NB4 (cell line): ENCODE results near the gene NDN.
A peak's percentile ranks its signal among the peaks of the same experiment; 100 is the strongest.

Source experiments
- DNase-seq: peaks from one replicate; pipeline ENCODE4 v3.0.0; 2010; ENCODE audit warnings: low read depth
- H3K4me3 ChIP-seq: one replicate; pipeline ENCODE4 v1.5.1; 2011; ENCODE audit warnings: mild to moderate bottlenecking, low read depth, low read length, moderate library complexity
- MYC ChIP-seq: IDR thresholded peaks from 2 replicates; pipeline ENCODE4 v1.6.1; 2011; ENCODE audit warnings: low read depth, low read length
- POLR2A ChIP-seq: IDR thresholded peaks from 2 replicates; pipeline ENCODE4 v1.6.1; 2011; ENCODE audit warnings: mild to moderate bottlenecking; ENCODE audit not compliant: insufficient read length; ENCODE audit errors: extremely low read depth
- TF ChIP-seq, protein P1 (sequence below): IDR thresholded peaks from one replicate; pipeline ENCODE4 v1.5.1; 2012; ENCODE audit warnings: low read depth, low read length
- TF ChIP-seq, protein P2 (sequence below): IDR thresholded peaks from 2 replicates; pipeline ENCODE4 v1.6.1; 2011; ENCODE audit warnings: low read depth, low read length

Gene NDN

DNA sequence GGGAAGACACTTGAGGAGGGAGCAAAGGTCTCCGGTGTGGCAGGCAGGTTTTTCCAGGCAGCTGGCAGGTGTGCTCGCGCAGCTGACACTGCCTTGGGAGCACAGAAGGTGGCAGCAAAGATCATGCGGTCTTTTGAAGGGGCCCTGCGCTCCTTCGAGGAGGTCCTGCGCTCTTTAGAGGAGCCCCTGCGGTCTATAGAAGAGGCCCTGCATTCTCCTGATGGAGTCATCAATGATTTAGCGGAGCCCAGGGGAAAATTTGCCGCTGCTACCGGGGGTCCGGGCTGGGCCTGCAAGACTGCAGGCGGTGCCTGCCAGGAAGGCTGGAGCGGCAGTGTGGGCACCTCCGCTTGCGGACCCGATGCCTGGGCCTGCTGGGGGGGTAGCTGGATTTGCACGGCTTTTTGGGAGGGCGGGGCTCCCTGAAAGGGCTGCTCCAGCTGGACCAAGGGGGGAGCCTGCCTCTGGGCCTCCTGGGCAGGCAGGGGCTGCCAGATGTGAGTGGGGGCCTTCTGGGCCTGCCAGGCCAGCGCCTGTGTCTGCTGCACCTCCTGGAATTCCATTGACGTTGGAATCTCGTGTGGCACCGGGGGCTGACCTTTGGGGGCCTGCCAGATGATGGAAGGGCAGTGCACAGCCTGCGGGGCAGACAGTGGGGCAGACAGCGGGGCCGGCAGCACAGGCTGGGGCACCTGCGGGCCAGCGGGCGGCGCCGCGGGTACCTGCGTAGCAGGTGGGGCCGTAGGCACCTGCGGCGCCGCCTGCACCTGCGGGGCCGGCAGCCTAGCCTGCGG is 41.5 kb downstream of the NDN start:
- TF ChIP-seq, protein P1, sequence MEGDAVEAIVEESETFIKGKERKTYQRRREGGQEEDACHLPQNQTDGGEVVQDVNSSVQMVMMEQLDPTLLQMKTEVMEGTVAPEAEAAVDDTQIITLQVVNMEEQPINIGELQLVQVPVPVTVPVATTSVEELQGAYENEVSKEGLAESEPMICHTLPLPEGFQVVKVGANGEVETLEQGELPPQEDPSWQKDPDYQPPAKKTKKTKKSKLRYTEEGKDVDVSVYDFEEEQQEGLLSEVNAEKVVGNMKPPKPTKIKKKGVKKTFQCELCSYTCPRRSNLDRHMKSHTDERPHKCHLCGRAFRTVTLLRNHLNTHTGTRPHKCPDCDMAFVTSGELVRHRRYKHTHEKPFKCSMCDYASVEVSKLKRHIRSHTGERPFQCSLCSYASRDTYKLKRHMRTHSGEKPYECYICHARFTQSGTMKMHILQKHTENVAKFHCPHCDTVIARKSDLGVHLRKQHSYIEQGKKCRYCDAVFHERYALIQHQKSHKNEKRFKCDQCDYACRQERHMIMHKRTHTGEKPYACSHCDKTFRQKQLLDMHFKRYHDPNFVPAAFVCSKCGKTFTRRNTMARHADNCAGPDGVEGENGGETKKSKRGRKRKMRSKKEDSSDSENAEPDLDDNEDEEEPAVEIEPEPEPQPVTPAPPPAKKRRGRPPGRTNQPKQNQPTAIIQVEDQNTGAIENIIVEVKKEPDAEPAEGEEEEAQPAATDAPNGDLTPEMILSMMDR: peak; percentile 9
- no peak for TF ChIP-seq MYC
- H3K4me3 ChIP-seq: no peak overlapping the region
- no peak for DNase-seq

DNA sequence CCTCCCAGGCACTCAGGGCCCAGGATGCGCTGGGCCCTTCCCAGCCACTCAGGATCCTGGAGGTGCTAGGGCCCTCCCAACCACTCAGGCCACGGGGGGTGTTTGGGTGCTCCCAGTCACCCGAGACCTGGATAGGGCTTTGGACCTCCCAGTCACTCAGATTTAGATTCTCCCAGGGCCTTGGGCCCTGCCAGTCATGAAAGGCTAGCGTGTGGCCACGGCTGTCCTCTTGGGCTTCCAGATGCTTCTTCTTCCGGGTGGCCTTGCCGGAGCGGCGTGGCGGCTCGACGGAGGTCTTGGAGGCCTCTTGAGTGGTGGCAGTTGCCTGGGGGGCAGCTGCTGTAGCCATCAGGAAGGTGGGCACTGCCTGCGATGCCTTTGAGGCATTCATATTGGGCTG is 42.3 kb downstream of the NDN start:
- no peak overlapping the region for H3K4me3 ChIP-seq
- no peak for DNase-seq
- TF ChIP-seq POLR2A (no peak), MYC (no peak)
- TF ChIP-seq, protein P1: no peak
- TF ChIP-seq, protein P2, sequence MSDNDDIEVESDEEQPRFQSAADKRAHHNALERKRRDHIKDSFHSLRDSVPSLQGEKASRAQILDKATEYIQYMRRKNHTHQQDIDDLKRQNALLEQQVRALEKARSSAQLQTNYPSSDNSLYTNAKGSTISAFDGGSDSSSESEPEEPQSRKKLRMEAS: no peak

DNA sequence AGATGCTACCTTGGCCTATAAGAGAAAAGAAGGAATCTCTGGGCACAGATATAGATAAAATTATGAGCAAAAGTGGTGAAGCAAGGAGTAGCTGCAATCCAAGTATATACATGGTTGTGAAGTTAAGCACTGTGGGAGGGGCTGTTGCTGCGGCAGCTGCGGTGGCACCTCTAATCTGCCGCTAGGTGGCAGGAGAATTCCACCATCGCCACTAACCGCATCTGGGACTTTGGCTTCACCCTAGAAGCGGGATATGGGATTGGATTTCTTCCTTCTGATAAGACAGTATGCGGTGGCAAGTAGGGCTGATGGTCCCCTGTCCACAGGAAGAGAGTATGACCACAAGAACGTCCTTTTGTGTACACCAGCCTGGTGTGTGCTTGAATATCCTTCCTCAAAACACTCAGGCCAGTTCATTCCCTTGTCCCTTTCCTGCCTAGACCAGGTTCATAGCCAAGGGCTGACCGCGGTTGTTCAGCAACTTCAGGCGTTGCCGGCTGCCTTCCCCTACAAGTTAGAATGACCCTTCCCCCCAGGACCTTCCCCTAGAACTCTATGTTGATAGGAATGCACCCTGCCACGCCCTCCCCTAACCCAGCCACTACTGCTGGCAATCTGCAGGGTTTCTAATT is 44.6 kb downstream of the NDN start:
- TF ChIP-seq, protein P2: no peak
- TF ChIP-seq, protein P1: peak; percentile 88
- DNase-seq: peak; percentile 65
- no peak overlapping the region for H3K4me3 ChIP-seq
